GM21619 (cell line): ENCODE data around the gene ATP1B1.

Experiments used
- ATAC-seq: cut with Tn5 transposase; IDR thresholded peaks from one replicate; pipeline ENCODE4 v1.9.1; 2021; ENCODE audit not compliant: unreplicated experiment

ATP1B1 gene

DNA sequence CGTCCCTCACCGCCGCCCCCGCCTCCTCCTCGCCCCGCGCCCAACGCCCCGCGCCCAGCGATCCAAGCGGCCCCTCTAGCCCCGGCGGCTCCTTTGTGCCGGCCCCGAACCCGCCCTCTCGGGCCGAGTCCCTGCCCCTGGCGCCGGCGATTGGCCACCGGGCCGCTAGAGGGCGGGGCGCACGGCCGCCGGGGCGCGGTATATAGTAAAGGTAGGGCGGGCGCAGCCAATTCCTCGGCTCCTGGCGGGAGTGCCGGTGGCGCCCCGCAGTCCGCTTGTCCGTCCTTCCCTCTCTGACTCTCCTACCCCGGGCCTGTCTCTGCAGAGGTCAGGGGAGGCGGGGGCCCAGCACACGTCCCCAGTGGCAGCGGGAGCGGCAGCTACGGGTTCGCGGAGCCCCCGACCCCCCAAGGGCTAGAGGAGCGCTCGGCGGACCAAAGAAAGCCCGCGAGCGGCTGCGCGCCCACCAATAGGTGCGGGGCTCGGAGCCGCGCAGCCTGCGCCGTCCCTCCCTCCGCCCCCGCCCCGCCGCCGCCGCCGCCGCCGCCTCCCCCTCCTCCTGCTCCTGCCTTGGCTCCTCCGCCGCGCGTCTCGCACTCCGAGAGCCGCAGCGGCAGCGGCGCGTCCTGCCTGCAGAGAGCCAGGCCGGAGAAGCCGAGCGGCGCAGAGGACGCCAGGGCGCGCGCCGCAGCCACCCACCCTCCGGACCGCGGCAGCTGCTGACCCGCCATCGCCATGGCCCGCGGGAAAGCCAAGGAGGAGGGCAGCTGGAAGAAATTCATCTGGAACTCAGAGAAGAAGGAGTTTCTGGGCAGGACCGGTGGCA, at the start of gene ATP1B1:
TSS of gene ATP1B1 (plus strand) at position 596 of the 826 bp plus-strand sequence. CDS start at position 736, 140 bp downstream.
- ATAC-seq: peak; percentile 81

GRCh38 chr1:169059421-169059820, 47.1 kb upstream of the ATP1B1 start:
- ATAC-seq: no peak

- ATAC-seq: no peak
These were observed 46.3 kb upstream of the ATP1B1 start for GRCh38 chr1:169060043-169060722.

DNA sequence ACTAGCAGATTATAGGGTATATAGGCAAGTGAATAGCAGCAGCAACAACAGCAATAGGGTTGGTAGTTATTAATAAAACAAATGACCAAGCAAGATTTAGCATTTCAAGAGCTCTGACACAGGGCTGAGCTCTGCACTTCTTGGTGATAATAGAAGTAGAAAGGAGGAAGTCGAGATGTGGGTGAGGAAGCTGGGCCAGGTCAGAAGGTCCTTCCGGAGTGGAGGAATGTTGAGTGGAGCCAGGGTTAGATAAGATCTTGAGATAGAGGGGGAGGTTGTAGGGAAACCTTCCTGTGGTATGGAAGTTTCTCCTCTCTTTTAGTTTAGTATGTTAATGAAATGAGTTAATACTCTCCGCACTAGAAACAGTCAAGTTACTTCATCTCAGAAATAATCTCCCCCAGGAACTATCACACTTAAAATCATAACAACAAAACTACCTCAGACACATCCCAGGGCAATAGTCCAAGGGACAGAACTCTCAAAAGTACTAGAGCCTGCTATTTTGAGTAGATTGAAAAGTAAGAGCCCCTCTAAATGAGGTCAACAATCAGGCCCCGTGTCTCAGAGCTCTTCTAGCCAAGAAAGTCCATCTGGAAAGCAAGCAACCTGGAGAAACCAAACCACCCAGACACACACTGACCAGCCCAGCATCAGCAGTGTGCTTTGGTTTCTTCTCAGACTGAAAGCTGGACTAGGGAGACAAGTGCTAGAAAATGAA, 45.4 kb upstream of the ATP1B1 start:
- ATAC-seq: no peak

DNA sequence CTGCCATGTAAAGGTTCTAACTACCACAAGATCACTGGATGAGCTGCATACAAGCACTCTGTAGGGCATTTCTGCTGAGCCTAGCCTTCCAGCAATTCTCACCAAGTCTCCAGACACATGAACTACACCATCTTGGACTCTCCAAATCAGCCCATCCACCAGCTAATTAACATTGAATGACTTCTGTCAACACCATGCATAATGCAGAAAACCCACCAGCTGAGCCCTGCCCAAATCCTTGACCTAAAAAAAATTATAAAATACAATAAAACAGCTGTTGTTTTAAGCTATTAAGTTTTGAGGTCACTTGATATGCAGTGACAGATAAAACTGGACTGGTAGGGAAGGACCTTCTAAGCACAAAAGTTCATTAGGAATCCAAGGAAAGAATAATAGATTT, 44.3 kb upstream of the ATP1B1 start:
- ATAC-seq: no peak

- no peak for ATAC-seq
These were observed 42.4 kb upstream of the ATP1B1 start for GRCh38 chr1:169064103-169064502.

GRCh38 chr1:169070547-169070946, 35.9 kb upstream of the ATP1B1 start:
- ATAC-seq: no peak

DNA sequence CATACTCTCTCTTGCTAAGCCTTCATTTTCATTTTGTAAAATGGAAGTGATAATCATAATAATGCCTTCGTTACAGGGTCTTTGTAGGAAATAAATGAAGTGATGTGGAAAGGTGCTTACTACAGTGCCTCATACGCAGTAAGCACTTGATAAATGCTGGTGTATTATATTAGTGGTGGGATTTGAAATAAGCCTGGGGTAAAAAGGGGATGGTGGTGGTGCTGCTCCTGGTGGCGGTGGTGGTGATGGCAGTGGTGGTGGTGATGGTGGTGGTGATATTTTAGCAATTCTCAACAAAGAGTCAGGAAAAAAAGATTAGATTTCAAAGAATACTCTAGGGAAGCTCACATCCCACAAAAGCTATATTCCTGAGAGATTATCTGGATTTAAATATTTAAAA, 35.5 kb upstream of the ATP1B1 start:
- no peak for ATAC-seq

DNA sequence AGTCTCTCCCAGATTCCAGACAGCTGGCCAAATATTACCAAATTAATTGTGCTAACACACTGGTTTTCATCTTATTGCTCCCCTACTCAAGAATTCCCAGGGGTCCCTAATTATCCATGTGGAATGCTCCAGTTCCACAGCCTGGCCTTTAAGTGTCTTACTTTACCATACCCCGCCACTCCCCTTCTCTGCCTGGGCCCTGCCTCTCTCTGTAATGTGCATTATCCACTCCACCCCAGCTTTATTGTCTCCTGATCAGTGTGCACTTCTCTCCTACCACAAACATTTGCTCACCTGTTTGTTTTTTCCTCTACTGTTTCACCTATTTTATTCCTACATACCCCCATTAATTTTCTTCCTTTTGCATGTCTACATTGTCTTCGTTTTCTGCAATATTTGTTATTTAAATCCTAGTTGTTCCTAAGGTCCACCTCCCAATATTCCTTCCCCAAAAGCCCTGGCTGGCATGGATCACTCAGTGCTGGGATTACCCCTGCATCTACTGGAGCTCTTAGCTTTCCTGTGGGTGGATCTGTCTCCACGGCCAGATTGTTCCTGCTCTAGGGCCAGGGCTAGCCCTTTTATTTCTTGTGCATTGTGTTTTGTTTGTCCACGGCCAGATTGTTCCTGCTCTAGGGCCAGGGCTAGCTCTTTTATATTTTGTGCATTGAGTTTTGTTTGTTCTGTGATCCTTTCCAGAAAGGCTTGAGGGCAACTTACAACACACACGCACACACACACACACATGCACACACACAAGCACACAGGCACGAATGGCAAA, 33.4 kb upstream of the ATP1B1 start:
- ATAC-seq: no peak

GRCh38 chr1:169078163-169078883, 28.2 kb upstream of the ATP1B1 start:
- ATAC-seq: no peak

- no peak for ATAC-seq
These were observed 24.9 kb upstream of the ATP1B1 start for GRCh38 chr1:169081503-169082123.

- no peak for ATAC-seq
These were observed 20.6 kb upstream of the ATP1B1 start for GRCh38 chr1:169085911-169086310.

- ATAC-seq: no peak
These were observed 19.7 kb upstream of the ATP1B1 start for GRCh38 chr1:169086603-169087455.

GRCh38 chr1:169087876-169088275, 18.6 kb upstream of the ATP1B1 start:
- ATAC-seq: no peak

DNA sequence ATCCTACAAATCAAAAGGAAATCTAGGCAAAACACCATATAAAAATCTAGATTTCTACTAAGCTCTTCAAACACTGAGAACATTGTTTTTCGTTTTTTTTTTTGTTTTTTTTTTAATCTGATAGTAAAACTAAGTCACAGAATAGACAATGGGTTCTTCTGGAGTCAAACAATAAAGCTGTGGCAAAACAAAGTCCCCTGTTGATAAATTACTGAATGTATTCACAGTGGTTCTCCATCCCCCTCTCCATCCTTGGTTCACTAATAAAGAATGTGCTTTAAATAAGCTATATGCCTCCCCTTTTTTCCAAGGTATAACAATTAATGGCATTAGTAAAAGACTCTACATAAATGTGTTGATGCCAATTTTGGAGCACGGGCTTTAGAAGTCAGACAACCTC, 16.7 kb upstream of the ATP1B1 start:
- no peak for ATAC-seq

DNA sequence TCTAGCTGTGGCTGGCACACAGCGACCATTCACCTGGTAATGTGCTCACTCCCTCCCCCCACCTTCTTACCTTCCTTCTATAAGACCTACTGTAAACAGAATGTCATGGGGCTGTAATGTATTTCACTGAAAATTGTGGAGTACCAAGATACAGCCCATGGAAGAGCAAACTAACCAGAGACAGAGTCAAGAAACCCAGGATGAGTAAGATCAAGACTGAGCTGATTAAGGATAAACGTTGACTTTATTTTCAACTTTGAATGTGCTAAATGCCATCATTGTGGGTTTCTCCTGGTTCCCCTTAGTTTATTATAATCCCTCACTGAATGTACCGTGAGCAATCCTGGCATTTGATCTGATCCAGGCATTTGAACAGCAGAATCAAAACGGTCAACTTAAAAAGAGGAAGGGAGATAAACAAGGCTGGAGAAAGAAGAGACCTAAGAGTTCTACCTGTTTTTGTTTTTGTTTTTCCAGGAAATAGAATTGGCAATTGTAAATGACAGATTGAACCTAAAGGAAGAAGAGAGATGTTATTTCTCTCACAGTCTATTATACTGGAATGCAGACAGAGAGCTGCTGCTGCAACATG, 16.1 kb upstream of the ATP1B1 start:
- ATAC-seq: no peak

DNA sequence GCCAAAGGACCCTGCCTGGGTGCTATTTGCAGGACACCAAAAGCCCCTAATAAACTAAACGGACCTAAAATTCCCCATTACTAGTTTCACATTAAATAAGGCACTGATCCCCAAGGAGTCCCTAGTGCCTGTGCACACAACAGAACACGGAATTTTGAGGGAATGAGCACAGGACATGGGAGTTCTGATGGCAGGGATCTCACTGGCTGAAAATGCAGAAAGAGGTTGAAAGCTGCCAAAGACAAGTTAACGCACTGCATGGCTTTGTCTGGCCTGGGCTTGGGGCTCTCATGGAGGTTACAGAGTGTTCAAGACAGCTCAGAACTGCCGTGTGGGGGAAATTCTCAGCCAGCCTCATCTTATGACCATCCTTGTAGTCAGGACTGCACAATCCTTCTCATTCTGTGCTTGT, 15.6 kb upstream of the ATP1B1 start:
- ATAC-seq: peak; percentile 48

- peak; percentile 68 for ATAC-seq
These were observed 15.0 kb upstream of the ATP1B1 start for GRCh38 chr1:169091480-169091941.
